OCI-LY1 (cell line): ENCODE results near the gene ATP13A5.

Experiments used
- H2AFZ ChIP-seq: fragments of 200-600 bp; sonication (generic), shearing (Covaris generic); 2 replicates; pipeline ENCODE4 v1.6.0; 2014; ENCODE audit warnings: antibody characterized with exemption, mild to moderate bottlenecking, low read length
- H3F3A ChIP-seq: fragments of 200-600 bp; sonication (generic), shearing (Covaris generic); 2 replicates; pipeline ENCODE4 v1.6.0; 2014; ENCODE audit warnings: mild to moderate bottlenecking, antibody characterized with exemption, low read length, moderate library complexity; ENCODE audit not compliant: insufficient read depth
- H3K27ac ChIP-seq: fragments of 200-600 bp; sonication (generic); 2 replicates; pipeline ENCODE4 v1.5.1; 2014; ENCODE audit warnings: low read length, mixed run types, mild to moderate bottlenecking, low read depth; ENCODE audit not compliant: poor library complexity, severe bottlenecking
- H3K27me3 ChIP-seq: fragments of 200-600 bp; sonication (generic); 2 replicates; pipeline ENCODE4 v1.6.0; 2014; ENCODE audit warnings: antibody characterized with exemption, mild to moderate bottlenecking, low read length, moderate library complexity; ENCODE audit not compliant: insufficient read depth
- H3K36me3 ChIP-seq: fragments of 200-600 bp; sonication (generic); 2 replicates; pipeline ENCODE4 v1.6.1; 2014; ENCODE audit warnings: mild to moderate bottlenecking, antibody characterized with exemption, low read length, moderate library complexity, mixed read lengths; ENCODE audit not compliant: insufficient read depth
- H3K4me1 ChIP-seq: fragments of 200-600 bp; sonication (generic); 2 replicates; pipeline ENCODE4 v1.5.1; 2014; ENCODE audit warnings: mild to moderate bottlenecking, low read length, moderate library complexity; ENCODE audit not compliant: insufficient read depth, severe bottlenecking
- H3K4me2 ChIP-seq: fragments of 200-600 bp; sonication (generic), shearing (Covaris generic); 2 replicates; pipeline ENCODE4 v1.6.1; 2014; ENCODE audit warnings: low read length
- H3K4me3 ChIP-seq: fragments of 200-600 bp; sonication (generic); 2 replicates; pipeline ENCODE4 v1.5.1; 2014; ENCODE audit warnings: low read length, low read depth, mild to moderate bottlenecking, mixed read lengths; ENCODE audit not compliant: poor library complexity, severe bottlenecking
- H3K79me2 ChIP-seq: fragments of 200-600 bp; shearing (Covaris generic); 2 replicates; pipeline ENCODE4 v1.6.1; 2016; ENCODE audit warnings: mixed run types, low read length, mixed read lengths; ENCODE audit not compliant: insufficient read depth
- H3K9ac ChIP-seq: fragments of 200-600 bp; sonication (generic), shearing (Covaris generic); 2 replicates; pipeline ENCODE4 v1.6.1; 2014; ENCODE audit warnings: mild to moderate bottlenecking, low read length, mixed read lengths
- H3K9me2 ChIP-seq: fragments of 200-600 bp; sonication (generic), shearing (Covaris generic); 2 replicates; pipeline ENCODE4 v1.6.1; 2014; ENCODE audit warnings: low read depth, mild to moderate bottlenecking, low read length, mixed read lengths
- H3K9me3 ChIP-seq: fragments of 200-600 bp; shearing (Covaris generic); 2 replicates; pipeline ENCODE4 v1.6.1; 2014; ENCODE audit warnings: low read length, mixed read lengths
- H4K20me1 ChIP-seq: fragments of 200-600 bp; sonication (generic), shearing (Covaris generic); 2 replicates; pipeline ENCODE4 v1.6.0; 2016; ENCODE audit warnings: mild to moderate bottlenecking, low read length; ENCODE audit not compliant: insufficient read depth
- EZH2 ChIP-seq: fragments of 200-600 bp; sonication (generic), shearing (Covaris generic); IDR thresholded peaks from 2 replicates; pipeline ENCODE4 v1.8.0; 2017; ENCODE audit warnings: borderline replicate concordance, mixed run types, mild to moderate bottlenecking, antibody characterized with exemption, low read length, moderate library complexity, mixed read lengths
- TF ChIP-seq, protein P1 (sequence below): fragments of 200-600 bp; sonication (generic), shearing (Covaris generic); IDR thresholded peaks from 2 replicates; pipeline ENCODE4 v1.5.1; 2017; ENCODE audit warnings: mild to moderate bottlenecking, antibody characterized with exemption, low read length, moderate library complexity, mixed read lengths

The ATP13A5 gene

DNA sequence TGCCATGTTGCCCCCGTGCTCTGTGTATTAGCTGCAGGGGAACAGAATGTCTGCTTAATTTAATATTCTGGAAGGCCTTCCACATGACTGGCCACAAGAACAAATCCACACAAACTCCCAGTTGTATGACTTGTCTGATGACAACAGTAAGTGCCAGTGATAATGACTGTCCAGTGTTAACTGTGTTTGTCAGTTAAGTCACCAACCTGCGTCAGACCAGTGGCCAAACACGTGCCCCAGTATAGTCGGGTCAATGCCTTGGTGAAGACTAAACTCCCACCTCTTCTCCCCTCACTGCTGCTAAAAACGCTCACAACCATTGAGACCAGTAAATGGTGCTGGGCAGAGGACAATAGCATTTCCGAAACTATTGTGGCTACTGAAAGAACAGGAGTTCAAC lies 9.8 kb upstream of the ATP13A5 start:
- no peak for TF ChIP-seq EZH2
- TF ChIP-seq, protein P1, sequence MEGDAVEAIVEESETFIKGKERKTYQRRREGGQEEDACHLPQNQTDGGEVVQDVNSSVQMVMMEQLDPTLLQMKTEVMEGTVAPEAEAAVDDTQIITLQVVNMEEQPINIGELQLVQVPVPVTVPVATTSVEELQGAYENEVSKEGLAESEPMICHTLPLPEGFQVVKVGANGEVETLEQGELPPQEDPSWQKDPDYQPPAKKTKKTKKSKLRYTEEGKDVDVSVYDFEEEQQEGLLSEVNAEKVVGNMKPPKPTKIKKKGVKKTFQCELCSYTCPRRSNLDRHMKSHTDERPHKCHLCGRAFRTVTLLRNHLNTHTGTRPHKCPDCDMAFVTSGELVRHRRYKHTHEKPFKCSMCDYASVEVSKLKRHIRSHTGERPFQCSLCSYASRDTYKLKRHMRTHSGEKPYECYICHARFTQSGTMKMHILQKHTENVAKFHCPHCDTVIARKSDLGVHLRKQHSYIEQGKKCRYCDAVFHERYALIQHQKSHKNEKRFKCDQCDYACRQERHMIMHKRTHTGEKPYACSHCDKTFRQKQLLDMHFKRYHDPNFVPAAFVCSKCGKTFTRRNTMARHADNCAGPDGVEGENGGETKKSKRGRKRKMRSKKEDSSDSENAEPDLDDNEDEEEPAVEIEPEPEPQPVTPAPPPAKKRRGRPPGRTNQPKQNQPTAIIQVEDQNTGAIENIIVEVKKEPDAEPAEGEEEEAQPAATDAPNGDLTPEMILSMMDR, result no peak
- H3K4me2 ChIP-seq, result no peak overlapping the region
- no peaks in the 10 kb centered on the region for H4K20me1 ChIP-seq
- H3K9me3 ChIP-seq, result no peaks in the 10 kb centered on the region
- no peak overlapping the region for H2AFZ ChIP-seq
- H3K9ac ChIP-seq, result no peak overlapping the region
- H3K79me2 ChIP-seq, result no peaks in the 10 kb centered on the region
- no peak overlapping the region for H3K27ac ChIP-seq
- no peaks in the 10 kb centered on the region for H3F3A ChIP-seq
- H3K9me2 ChIP-seq, result no peaks in the 10 kb centered on the region
- H3K4me3 ChIP-seq, result no peak overlapping the region
- H3K27me3 ChIP-seq, result no peaks in the 10 kb centered on the region; the same call in 1 of the 2 replicates
- no peaks in the 10 kb centered on the region for H3K4me1 ChIP-seq
- no peaks in the 10 kb centered on the region for H3K36me3 ChIP-seq

DNA sequence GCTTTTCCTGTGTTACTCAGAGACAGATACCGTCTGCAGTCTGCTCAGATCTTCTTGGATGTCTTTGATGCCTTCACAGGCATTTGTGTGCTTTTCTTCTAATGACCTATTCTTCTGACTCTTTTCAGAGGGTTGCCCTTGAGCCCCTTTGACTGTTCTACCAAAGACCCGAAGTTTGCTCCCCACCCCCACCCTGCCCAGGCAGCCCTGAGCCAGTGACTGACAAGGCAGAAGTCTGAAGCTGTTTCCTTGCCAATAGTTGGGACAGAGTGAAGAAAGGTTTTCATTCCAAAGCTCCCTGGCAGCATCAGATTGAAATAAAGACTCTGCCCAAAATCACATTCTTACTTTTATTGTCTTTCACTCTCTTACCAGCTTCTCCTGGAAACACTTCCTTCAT lies 9.0 kb upstream of the ATP13A5 start:
- Histone ChIP-seq H3K27ac (no peak overlapping the region), H3K4me3 (no peak overlapping the region), H3K9me2 (no peaks in the 10 kb centered on the region), H4K20me1 (no peaks in the 10 kb centered on the region), H3K4me2 (no peak overlapping the region), H3K27me3 (no peaks in the 10 kb centered on the region; the same call in 1 of the 2 replicates), H3K79me2 (no peaks in the 10 kb centered on the region), H3K4me1 (no peaks in the 10 kb centered on the region), H3K9ac (no peak overlapping the region), H3F3A (no peaks in the 10 kb centered on the region), H2AFZ (no peak overlapping the region), H3K36me3 (no peaks in the 10 kb centered on the region), H3K9me3 (no peaks in the 10 kb centered on the region)
- TF ChIP-seq, protein P1, result no peak
- TF ChIP-seq EZH2, result no peak

DNA sequence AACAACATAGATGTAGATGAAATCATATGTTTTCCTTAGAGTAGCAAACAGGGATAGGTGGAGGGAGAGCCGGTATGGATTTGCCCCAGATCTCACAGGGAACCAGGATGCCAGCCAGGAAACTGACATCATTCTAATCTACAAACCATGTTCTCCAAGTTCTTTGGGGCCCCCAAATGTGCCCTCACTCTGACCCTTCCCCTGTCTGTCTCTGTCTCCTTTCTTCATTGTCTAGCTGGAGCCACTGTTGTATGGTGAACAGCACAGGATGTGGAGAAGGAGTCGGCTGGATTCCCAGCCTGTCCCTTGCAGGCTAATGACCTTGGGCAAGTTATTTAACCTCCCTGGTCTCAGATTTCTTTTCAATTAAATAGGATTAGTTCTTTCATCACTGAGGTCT lies 962 bp downstream of the ATP13A5 start:
- H3K27ac ChIP-seq, result no peak overlapping the region
- H2AFZ ChIP-seq, result no peak overlapping the region
- H3K9me3 ChIP-seq, result no peaks in the 10 kb centered on the region
- H3K9ac ChIP-seq, result no peak overlapping the region
- TF ChIP-seq EZH2, result no peak
- TF ChIP-seq, protein P1, result no peak
- no peaks in the 10 kb centered on the region for H3F3A ChIP-seq
- no peak overlapping the region for H3K4me2 ChIP-seq
- no peaks in the 10 kb centered on the region for H3K79me2 ChIP-seq
- no peaks in the 10 kb centered on the region for H3K9me2 ChIP-seq
- H3K27me3 ChIP-seq, result no peaks in the 10 kb centered on the region
- no peaks in the 10 kb centered on the region for H3K4me1 ChIP-seq
- H3K36me3 ChIP-seq, result no peaks in the 10 kb centered on the region
- no peak overlapping the region for H3K4me3 ChIP-seq
- no peaks in the 10 kb centered on the region for H4K20me1 ChIP-seq
